GM21576 (cell line): ENCODE results near the gene CARS2.
"Not testable (repeated sequence)": the region's sequence is repeated elsewhere in the genome, so short reads cannot be mapped to it uniquely, and the experiment has no call there.

ENCODE experiments used
- ATAC-seq: cut with Tn5 transposase; IDR thresholded peaks from one replicate; pipeline ENCODE4 v1.9.1; 2021; ENCODE audit warnings: mild to moderate bottlenecking, moderate library complexity; ENCODE audit not compliant: unreplicated experiment

CARS2 gene

DNA sequence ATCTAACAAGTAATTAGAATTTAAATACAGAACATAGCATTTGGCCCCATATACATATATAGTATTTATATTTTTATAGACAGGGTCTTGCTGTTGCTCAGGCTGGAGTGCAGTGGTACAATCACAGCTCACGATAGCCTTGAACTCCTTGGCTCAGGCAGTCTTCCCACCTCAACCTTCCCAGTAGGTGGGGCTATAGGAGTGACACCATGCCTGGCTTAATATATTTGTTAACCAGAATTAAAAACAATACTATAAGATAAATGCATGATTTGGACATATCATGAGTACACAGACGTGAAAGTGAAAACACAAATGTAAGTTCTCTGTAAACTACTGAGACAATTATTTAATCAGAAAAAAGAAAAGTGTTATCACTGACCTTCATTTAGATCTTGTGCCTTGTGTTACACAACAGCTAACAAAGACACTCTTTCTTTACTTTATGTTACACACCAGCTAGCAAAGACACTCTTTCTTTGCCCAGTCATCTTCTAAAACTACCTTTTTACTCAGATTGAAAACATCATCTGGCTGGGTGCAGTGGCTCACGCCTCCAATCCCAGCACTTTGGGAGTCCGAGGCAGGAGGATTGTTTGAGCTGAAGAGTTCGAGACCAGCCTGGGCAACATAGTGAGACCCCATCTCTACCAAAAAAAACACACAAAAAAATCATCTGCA is 22.6 kb downstream of the CARS2 start:
- ATAC-seq: no peak

- ATAC-seq: no peak
Measured at GRCh38 chr13:110682746-110683145, 23.2 kb downstream of the CARS2 start.

GRCh38 chr13:110681868-110682550 is 23.9 kb downstream of the CARS2 start:
- no peak for ATAC-seq

- ATAC-seq: no peak
Measured at GRCh38 chr13:110680852-110681251, 25.1 kb downstream of the CARS2 start.

DNA sequence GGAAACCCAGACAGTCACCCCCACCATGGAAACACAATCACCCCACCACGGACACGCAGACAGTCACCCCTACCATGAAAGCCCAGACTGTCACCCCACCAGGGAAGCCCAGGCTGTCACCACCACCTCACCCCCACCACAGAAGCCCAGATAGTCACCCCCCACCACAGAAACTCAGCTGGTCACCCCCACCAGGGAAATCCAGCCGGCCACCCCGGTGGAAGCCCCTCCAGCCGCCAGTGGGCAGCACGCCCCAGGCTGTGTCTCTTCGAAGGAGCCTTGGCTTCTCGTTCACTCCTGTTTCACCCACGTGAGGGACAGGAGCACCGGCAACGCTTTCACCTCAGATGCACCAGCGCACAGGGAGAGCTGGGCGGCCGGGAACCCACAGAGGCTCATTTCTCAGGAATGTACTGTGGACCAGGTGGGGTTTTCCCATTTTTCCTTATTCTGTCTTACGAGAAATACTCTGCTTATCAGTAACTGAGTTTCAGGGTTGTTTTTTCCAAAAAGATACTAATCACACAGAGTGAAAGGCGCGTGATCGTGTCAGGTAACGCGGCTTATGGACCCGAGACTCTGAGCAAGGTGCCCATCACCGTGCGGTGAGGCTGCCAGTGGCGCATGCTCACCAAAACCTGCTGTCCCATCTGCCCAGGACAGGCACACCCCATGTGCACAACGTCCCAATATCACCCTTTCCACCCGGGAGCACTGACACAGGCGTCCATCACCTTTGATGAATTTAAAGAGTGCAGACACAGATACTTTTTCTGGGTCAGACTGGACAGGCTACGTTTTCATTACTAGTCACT is 28.0 kb downstream of the CARS2 start:
- no peak for ATAC-seq

DNA sequence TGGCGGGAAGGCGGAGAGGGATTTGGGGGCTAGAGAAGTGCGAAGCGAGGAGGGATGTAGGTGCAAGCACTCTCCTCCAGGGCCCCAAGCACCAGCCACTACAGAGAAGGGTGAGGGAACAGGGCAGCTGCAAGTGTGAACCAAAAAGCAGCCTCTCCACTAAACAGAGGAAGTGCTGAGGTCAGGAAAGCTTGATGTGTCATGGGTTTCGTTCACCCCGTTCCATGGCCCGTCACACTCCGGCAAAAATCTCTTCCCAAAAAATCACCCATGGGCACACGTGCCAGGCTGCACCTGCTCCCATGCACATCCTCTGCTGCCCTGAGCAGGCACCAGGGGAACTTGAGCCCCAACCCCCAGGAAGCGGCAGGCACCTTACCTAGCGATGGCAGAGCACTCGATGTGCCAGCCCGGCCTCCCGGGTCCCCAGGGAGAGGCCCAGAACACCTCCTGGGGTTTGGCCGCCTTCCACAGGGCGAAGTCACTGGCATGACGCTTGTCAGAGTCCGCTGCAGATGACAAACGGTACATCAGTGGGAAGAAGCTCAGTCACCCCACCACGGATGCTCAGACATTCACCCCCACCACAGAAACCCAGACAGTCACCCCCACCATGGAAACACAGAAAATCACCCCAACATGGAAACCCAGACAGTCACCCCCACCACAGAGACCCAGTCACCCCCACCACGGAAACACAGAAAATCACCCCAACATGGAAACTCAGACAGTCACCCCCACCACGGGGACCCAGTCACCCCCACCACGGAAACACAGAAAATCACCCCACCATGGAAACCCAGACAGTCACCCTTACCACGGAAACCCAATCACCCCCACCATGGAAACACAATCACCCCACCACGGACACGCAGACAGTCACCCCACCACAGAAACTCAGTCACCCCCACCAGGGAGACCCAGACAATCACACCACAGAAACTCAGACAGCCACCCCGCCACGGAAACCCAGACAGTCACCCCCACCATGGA is 29.0 kb downstream of the CARS2 start:
- peak; percentile 75 for ATAC-seq

- not testable (repeated sequence) for ATAC-seq
Measured at GRCh38 chr13:110669814-110670213, 36.1 kb downstream of the CARS2 start.

DNA sequence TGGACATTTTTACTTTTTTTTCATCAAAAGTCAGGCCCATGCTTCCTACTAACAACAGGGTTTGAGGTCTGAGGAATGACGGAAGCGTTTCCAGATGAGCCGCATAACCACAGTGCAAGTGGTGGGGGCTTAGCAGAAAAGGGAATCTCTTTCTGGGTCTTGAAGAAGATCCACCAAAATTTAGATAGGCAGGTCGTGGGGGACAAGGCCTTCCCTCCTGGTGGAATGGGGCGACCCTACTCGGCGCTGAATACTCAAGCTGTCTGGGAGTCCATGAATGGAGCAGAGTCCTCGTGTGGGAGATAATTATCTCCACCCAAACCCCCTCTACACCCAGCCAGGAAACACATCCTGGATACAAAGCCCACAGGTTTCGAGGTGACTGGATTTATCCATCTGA is 36.9 kb downstream of the CARS2 start:
- ATAC-seq: no peak

GRCh38 chr13:110666255-110666533 is 39.7 kb downstream of the CARS2 start:
- ATAC-seq: no peak

DNA sequence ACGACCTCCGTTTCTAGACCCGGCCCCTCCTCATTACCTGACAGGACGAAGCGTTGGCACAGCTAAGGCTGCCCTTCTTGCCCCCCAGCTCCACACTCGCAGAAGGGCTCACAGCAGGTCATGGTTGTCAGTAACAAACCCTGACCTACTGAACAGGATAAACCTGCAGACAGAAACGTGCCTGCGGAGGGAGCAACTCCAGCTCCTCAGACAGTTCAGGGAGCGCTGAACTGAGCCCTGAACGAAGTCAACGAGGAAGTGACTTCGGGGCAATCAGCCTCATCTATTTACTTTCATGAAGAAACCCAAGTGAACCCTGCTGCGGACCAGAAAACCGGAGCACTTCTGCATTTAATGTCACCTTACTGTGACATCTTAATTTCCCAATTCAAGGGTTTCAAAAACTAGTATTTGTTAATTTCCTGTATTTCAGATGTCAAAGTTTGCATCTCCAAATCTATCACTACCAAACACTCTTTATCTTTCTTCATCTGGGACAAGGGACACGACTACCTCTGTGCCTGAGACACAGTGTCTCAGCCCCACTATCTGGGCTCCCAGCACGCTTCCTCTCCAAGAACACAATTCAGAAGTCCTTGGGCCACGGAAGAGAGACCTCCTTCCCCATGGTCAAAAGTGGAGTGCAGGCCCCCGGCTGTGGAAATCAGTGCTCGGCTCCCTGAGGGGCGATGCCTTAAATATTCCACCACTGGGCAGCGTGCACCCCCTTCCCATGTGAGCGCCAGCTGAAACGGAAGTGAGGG is 40.2 kb downstream of the CARS2 start:
- ATAC-seq: no peak

GRCh38 chr13:110664673-110665072 is 41.2 kb downstream of the CARS2 start:
- ATAC-seq: no peak

GRCh38 chr13:110664041-110664440 is 41.9 kb downstream of the CARS2 start:
- ATAC-seq: no peak

DNA sequence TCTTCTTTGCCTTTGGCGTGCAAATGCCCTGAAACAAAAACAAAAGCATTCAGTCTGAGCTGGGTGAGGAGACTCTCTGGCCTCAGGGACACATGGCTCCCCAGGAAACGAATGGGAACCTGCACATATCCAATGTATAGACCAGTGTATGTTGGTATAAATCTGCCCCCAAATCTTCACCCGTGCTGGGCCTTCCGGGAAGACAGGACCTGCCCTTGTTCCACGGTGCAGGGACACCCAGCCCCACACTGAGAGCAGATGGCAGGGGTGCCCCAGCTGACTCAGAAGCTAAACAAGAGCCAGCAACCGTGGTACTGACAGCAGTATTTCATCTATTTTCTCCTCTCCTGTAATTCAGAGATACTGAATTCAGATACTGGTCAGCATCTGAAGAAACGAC is 42.4 kb downstream of the CARS2 start:
- ATAC-seq: no peak

DNA sequence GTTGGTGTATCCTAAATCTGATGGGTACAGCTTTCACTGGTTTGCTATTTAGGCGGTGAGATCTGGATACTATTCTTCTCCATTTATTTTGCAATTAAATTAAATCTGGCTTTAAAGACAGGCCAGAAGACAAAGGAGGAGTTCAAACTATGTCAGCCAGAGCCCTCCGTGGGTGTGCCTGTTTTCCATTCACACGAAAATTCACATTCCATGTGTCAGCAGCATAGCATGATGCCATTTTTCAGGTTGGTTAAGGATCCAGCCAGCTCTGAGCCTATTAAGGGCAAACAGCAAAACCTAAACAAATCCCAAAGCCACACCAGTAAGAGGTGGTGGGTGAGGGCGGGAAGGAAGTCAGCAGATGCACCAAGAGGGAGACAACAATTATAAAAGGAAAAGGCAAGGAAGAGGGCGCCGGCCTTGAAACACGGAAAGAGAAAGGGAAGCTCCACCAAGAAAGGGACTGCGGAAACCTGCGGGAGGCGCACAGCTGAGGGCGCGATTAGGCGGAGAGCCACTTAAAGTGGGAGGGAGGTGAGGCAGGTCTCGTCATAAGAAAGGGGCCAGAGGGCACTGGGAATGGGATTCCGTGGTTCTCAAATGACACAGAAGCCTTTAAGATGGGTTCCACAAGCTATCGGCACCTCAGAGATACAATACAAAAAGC is 43.0 kb downstream of the CARS2 start:
- no peak for ATAC-seq

DNA sequence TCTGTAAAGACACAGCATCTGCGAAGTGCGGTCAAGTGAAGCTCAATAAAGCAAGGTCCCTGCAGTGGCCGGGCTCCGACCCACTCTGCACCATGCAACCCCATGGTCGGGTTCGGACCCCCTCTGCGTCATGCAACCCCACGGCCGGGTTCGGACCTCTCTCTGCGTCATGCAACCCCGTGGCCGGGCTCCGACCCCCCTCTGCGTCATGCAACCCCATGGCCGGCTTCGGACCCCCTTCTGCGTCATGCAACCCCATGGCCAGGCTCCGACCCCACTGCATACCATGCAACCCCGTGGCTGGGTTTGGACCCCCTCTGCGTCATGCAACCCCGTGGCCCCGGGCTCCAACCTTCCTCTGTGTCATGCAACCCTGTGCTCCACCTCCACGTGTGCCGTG is 43.8 kb downstream of the CARS2 start:
- no peak for ATAC-seq

DNA sequence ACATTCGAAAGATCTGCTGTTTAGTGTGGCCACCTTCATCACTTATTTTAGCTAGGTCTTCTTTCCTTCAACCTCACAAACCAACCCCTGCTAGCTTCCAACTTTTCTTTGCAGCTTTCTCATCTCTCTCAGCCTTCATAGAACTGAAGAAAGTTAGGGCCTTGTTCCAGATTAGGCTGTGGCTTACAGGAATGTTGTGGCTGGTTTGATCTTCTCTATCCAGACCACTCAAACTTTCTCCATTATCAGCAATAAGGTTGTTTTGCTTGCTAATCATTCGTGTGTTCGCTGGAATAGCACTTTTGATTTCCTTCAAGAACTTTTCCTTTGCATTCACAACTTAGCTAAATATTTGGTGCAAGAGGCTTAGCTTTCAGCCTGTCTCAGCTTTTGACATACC is 44.7 kb downstream of the CARS2 start:
- no peak for ATAC-seq

GRCh38 chr13:110658218-110658911 is 47.6 kb downstream of the CARS2 start:
- ATAC-seq: peak; percentile 92

- ATAC-seq: no peak
Measured at GRCh38 chr13:110657196-110657595, 48.7 kb downstream of the CARS2 start.

- ATAC-seq: no peak
Measured at GRCh38 chr13:110653851-110654250, 52.1 kb downstream of the CARS2 start.
